ENCODE data around the gene SLCO4A1.

GRCh38 chr20:62644044-62644795 lies 1.9 kb downstream of the SLCO4A1 start:
- TF ChIP-seq CTCF (IDR thresholded peaks at IDR 0.05; ENCODE audit: extremely low read depth in 1 of 2, insufficient read depth in 1 of 2, low read depth in 1 of 2, low read length in 2 of 2) (no peak), POLR2A (IDR thresholded peaks at IDR 0.05; ENCODE audit: low read depth, low read length) (no peak)
